ENCODE results near the gene MED12.
A peak's percentile ranks its signal among the peaks of the same experiment; 100 is the strongest.
"Not testable (repeated sequence)": the region's sequence is repeated elsewhere in the genome, so short reads cannot be mapped to it uniquely, and the experiment has no call there.

The MED12 gene

DNA sequence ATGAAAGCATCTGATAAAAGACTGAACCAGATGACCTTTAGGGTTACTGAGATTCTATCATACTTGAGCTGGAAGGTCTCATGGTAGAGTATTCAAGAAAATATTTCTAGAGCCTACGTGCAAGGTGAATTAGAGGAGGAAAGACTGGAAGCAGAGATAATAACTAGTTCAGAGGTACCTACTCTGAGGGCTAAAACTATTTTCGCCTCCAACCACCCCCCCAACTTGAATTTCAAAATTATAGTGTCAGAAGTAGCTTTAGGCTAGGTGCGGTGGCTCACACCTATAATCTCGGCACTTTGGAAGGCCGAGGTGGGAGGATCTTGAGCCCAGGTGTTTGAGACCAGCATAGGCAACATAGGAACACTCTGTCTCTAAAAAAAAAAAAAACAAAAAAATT is 57.1 kb downstream of the MED12 start:
- Histone ChIP-seq H3K4me2 (ENCODE audit: low read length) (no peak overlapping the region), H3K79me2 (no peaks in the 10 kb centered on the region), H3K4me1 (peaks cover 20% of the 10 kb centered on the region), H3K9ac (no peak overlapping the region), H2AFZ (no peak overlapping the region), H3K27me3 (ENCODE audit: control insufficient read depth, insufficient read depth, low read length) (no peaks in the 10 kb centered on the region), H3K9me3 (ENCODE audit: control insufficient read depth, low read length) (no peaks in the 10 kb centered on the region), H3K4me3 (ENCODE audit: low read depth, low read length) (no peak overlapping the region), H3K27ac (peak overlapping the region; percentile 47), H3K36me3 (ENCODE audit: control insufficient read depth, insufficient read depth, low read length) (no peaks in the 10 kb centered on the region)
- TF ChIP-seq, protein P1, sequence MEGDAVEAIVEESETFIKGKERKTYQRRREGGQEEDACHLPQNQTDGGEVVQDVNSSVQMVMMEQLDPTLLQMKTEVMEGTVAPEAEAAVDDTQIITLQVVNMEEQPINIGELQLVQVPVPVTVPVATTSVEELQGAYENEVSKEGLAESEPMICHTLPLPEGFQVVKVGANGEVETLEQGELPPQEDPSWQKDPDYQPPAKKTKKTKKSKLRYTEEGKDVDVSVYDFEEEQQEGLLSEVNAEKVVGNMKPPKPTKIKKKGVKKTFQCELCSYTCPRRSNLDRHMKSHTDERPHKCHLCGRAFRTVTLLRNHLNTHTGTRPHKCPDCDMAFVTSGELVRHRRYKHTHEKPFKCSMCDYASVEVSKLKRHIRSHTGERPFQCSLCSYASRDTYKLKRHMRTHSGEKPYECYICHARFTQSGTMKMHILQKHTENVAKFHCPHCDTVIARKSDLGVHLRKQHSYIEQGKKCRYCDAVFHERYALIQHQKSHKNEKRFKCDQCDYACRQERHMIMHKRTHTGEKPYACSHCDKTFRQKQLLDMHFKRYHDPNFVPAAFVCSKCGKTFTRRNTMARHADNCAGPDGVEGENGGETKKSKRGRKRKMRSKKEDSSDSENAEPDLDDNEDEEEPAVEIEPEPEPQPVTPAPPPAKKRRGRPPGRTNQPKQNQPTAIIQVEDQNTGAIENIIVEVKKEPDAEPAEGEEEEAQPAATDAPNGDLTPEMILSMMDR (IDR thresholded peaks at IDR 0.05) = no peak

DNA sequence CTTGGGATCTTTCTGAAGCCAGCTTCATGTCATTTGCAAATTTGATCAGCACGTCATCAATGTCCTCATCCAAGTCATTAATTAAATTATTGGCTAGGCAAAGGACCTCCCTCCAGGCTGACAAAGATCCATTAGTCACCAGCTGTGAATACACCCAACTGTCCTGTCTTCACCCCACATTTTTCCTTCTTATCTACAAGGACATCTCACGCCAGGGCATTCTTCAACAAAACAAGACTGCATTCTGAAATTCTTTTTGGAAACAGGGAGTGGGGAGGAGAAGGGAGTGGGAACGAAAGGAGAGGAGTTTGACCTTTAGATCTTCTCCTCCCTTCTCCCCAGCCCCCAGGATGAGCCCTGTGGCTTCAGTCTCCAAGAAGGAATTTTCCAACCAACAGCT is 58.9 kb downstream of the MED12 start:
- Histone ChIP-seq H3K36me3 (ENCODE audit: control insufficient read depth, insufficient read depth, low read length) (no peaks in the 10 kb centered on the region), H3K27me3 (ENCODE audit: control insufficient read depth, insufficient read depth, low read length) (no peaks in the 10 kb centered on the region), H3K9me3 (ENCODE audit: control insufficient read depth, low read length) (no peaks in the 10 kb centered on the region), H3K4me3 (ENCODE audit: low read depth, low read length) (no peak overlapping the region), H2AFZ (peak overlapping the region; percentile 74), H3K9ac (no peak overlapping the region), H3K79me2 (no peaks in the 10 kb centered on the region), H3K4me2 (ENCODE audit: low read length) (peak overlapping the region; percentile 57), H3K4me1 (peaks cover 17% of the 10 kb centered on the region), H3K27ac (peak overlapping the region; percentile 87)
- TF ChIP-seq, protein P1 (IDR thresholded peaks at IDR 0.05) = no peak

DNA sequence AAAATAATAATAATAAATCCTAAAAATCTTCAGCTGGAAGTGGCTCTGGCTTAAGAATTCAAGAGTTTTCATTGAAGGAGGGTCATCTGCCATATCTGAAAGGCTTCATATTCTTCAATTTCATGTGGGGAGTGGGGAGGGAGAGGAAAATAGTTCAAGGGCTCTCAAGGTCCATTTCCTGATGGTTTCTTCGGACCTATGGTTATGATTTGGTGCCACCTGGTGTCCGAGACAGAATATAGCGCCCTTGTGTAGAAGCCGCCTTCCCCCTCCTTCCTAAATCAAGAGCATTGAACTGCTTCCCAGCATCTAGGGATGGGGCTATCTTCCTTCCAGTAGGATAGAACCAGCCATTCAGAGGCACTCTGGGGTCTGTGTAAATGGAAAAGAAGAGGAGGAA is 60.5 kb downstream of the MED12 start:
- peaks cover 20% of the 10 kb centered on the region for H3K4me1 ChIP-seq
- no peaks in the 10 kb centered on the region for H3K79me2 ChIP-seq
- H3K9ac ChIP-seq = no peak overlapping the region
- H3K4me2 ChIP-seq (ENCODE audit: low read length) = no peak overlapping the region
- H3K9me3 ChIP-seq (ENCODE audit: control insufficient read depth, low read length) = no peaks in the 10 kb centered on the region
- H3K36me3 ChIP-seq (ENCODE audit: control insufficient read depth, insufficient read depth, low read length) = no peaks in the 10 kb centered on the region
- no peak overlapping the region for H3K27ac ChIP-seq
- TF ChIP-seq, protein P1 (IDR thresholded peaks at IDR 0.05) = peak; percentile 57
- peak overlapping the region; percentile 74 for H2AFZ ChIP-seq
- H3K4me3 ChIP-seq (ENCODE audit: low read depth, low read length) = no peak overlapping the region
- H3K27me3 ChIP-seq (ENCODE audit: control insufficient read depth, insufficient read depth, low read length) = no peaks in the 10 kb centered on the region

DNA sequence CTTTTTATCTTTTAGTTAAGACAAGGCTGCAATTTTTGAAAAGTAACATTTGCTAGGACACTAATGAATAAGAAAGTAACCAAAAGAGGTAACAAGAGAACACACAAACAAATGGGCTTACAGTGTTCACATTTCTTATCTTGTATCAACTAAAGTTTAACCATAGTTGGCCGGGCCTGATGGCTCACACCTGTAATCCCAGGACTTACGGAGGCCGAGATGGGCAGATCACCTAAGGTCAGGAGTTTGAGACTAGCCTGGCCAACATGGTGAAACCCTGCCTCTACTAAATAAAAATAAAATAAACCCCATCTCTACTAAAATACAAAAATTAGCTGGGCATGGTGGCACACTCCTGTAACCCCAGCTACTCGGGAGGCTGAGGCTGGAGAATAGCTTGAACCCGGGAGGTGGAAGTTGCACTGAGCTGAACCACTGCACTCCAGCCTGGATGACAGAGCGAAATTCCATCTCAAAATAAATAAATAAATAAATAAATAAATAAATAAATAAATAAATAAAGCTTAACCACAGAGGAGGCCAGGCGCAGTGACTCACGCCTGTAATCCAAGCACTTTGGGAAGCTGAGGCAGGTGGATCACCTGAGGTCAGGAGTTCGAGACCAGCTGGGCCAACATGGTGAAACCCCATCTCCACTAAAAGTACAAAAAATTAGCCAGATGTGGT is 62.3 kb downstream of the MED12 start:
- not testable (repeated sequence) for H3K9ac ChIP-seq; H3K36me3 ChIP-seq (ENCODE audit: control insufficient read depth, insufficient read depth, low read length); H3K27me3 ChIP-seq (ENCODE audit: control insufficient read depth, insufficient read depth, low read length); H2AFZ ChIP-seq; H3K27ac ChIP-seq; H3K79me2 ChIP-seq; H3K4me2 ChIP-seq (ENCODE audit: low read length); H3K9me3 ChIP-seq (ENCODE audit: control insufficient read depth, low read length); H3K4me3 ChIP-seq (ENCODE audit: low read depth, low read length)
- H3K4me1 ChIP-seq = peaks cover 24% of the 10 kb centered on the region

DNA sequence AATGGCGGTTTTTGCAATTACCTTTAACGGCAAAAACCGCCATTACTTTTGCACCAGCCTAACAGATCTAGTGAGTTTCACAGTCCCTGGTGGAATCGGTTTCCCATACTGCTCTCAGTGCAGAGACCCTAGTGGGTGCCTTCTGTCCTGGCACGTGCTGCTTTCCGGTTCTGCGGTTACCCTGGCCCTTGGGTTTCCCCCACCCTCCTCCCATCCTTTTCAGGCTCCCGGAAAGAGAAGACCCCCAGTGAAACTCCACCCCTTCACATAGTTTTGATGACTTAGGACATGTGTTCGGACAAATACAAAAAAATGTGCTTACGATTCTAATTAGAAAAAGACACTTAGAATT is 63.1 kb downstream of the MED12 start:
- Histone ChIP-seq H3K4me1 (peaks cover 24% of the 10 kb centered on the region), H3K4me3 (ENCODE audit: low read depth, low read length) (peak overlapping the region; percentile 61), H3K9ac (no peak overlapping the region), H3K79me2 (no peaks in the 10 kb centered on the region), H3K27ac (peak overlapping the region; percentile 93), H3K27me3 (ENCODE audit: control insufficient read depth, insufficient read depth, low read length) (no peaks in the 10 kb centered on the region), H2AFZ (peak overlapping the region; percentile 79), H3K36me3 (ENCODE audit: control insufficient read depth, insufficient read depth, low read length) (no peaks in the 10 kb centered on the region), H3K4me2 (ENCODE audit: low read length) (peak overlapping the region; percentile 59), H3K9me3 (ENCODE audit: control insufficient read depth, low read length) (no peaks in the 10 kb centered on the region)
- TF ChIP-seq, protein P1 (IDR thresholded peaks at IDR 0.05) = no peak
